NCI-H2196 treated with DMSO at 0.1 percent for 48 hours (cell line): ENCODE results near the gene IGFBP4.

Experiments
- DNase-seq: peaks from one replicate; lab custom pipeline; 2025; ENCODE audit not compliant: unreplicated experiment; lab: John Stamatoyannopoulos, UW

IGFBP4 gene

DNA sequence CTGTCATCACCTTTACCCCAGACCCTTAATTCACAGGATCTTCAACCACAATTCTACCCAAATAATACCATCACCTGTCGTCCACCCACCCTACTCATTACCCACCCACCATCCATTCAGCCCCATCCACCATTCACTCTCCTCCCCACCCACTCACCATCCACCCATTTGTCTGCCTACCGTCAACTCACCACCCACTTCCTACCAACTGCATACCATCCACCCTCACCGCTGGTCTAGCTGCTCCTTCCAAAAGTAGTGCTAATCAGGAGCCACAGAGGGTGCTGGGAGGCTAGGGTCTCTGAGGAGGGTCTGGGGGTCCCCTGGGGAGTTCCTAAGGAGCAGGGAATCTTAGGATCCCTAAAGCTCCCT is 12.0 kb upstream of the IGFBP4 start:
- DNase-seq = no peak

DNA sequence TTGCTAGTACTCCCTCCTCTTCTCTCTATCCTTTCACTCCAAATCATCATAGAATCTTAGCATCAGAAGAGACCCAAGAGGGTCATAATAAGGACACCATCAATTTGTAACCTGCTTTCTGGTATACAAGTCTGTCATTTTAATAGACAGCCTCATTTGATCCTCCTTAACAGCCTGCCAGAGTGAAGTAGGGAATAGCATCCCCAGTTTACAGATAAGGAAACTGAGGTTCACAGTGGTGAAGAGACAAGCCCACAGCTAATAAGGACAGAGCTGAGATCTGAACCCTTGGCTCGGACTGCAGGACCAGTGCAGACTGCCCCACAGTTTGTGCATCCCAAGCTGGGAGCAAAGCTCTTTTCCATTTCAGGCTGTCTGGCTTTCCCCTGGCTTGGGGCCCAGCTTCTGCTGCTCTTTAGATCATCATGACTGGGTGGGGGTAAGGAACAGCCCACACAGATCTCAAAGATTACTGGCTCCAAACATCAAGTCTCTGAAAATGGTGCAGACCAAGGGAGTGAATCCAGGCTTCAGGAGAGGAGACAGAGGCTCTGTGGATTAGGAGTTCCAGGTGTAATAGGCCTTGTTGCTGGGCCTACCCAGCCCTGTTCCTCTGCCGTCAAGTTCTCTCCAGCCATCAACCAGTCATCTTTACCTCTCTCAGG is 10.3 kb upstream of the IGFBP4 start:
- no peak for DNase-seq

DNA sequence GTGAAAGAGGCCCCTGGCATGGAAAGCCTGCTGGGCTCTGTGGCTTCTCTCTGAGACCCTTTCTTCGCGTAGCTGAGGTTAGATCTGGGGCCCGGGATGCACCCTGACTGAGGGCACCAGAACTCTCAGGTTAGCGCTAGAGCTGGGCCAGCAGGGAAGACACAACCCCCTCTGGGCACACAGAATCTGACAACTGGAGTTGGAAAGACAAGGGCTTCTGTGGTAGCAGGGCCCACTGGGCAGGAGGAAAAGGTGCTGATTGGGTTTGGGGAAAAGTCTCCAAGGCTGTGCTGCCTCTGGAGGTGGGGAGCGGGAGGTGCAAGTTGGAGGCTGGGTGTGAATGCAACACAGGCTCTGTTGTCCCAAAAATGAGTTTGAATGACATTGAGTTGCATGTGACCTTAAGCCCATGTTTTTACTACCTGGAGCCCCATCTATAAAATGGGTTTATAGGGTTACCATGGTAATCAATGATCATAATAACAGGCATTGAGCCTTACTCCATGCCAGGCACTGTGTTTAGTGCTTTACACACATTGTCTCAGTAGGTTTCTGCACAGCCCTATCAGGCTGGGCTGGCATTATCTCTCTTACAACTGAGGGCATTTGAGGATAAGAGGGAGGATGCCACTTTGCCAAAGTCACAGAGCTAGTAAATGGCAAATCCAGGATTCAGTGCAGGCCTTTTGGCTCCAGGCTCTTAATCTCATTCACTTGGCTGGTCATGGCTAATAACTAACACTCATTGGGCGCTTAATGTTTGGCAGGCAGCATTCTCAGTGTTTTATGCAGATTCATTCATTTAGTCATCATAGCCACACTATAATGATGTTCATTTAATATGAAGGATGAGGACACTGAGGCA is 9.5 kb upstream of the IGFBP4 start:
- no peak for DNase-seq

DNA sequence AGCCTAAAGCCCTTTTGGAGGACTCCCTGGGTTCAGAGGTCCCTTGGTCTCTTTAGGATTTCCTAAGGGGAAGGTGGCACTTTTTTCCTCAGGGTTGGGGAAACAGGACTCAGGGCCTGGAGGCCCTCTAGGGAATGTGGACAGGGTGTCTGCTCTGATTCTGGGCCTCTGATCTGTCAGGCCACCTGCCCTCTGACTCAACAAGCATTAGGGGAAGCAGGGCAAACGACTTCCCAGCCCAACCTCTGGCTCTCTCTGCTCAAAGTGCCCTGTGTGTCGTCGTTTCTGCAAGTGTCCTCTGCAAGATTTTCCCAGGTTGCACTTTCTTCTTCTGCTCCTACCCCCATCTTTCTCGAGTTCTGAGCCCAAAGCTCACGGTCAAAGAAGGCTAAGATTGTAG is 6.6 kb upstream of the IGFBP4 start:
- no peak for DNase-seq

DNA sequence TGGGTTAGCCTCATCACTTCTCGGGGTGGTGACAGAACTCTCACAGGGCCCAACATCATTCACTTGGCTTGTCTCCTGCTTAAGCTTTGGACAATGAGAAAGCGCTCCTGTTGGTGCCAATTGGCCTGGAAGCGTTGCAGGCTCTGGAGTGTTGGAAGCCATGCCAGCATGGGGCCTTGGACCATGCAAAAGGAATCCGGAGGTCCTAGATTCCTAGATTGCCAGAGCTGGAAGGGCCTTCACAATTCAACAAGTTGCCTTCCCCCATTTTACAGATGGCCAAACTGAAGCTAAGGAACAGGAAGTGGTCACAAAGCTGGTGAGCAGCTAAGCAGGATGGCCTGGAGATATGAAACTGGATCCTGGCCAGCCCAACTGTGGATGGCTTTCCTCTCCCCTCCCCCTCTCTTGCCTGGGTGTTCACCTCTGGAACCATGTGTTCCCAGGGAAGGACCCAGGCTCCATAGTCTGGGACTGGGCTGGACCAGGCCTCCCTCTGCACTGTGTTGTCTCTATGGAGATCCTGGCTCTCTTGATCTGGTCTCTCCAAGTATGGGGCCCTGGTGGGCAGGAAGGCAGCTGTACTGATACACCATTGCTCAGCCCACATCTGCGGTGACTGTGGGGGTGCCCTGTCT is 6.0 kb upstream of the IGFBP4 start:
- no peak for DNase-seq

DNA sequence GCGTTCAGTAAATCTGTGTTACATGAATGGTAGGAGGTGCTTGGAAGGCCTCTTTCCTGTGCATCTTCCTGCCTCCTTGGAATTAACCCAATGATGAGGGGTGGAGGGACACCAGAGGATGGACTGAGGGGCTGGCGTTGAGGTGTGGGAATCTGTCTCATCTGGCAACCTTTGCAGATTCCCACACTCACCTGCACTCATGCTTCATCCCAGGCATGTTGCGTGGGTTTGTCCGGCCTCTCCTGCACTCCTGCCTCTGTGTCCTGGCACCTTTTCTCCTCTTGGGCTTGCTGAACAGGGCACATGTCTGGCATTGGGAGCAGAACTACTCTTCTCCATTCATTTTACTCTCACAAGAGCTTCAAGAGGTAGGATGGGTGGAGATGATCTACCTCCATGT is 3.1 kb upstream of the IGFBP4 start:
- DNase-seq = no peak

DNA sequence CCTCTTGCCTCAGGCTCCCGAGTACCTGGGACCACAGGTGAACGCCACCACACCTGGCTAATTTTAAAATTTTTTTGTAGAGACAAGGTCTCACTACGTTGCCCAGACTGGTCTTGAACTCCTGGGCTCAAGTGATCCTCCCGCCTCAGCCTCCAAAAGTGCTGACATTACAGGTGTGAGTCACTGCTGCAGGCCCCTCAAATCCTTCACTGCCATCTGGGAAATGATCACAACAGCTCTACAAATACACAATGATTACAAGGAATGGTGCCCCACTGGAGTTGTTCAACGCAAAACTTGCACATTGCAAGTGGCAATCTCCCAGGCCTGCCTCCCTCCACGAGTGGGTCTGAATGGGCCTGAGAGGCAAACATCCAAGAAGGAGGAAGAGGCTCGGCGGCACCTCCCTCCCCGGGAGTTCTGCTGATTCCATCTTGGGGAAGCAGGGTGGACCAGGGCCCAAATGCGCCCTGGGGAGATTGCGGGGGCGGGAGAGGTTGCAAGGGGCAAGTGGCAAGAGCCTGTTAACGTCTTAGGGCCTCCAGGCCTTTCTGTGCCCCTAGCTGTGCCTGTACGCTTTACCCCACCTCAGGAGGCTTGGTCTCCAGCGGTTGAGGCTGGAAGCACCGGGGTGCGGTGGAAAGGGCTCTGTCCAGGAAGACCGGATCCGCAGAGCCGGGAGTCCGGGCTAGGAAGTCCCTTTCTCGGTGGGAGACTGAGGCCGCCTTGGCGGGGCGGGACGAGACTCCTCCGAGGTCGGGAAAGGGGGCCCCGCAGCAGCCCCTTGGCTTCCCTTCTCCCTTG is 656 bp upstream of the IGFBP4 start:
- no peak for DNase-seq

DNA sequence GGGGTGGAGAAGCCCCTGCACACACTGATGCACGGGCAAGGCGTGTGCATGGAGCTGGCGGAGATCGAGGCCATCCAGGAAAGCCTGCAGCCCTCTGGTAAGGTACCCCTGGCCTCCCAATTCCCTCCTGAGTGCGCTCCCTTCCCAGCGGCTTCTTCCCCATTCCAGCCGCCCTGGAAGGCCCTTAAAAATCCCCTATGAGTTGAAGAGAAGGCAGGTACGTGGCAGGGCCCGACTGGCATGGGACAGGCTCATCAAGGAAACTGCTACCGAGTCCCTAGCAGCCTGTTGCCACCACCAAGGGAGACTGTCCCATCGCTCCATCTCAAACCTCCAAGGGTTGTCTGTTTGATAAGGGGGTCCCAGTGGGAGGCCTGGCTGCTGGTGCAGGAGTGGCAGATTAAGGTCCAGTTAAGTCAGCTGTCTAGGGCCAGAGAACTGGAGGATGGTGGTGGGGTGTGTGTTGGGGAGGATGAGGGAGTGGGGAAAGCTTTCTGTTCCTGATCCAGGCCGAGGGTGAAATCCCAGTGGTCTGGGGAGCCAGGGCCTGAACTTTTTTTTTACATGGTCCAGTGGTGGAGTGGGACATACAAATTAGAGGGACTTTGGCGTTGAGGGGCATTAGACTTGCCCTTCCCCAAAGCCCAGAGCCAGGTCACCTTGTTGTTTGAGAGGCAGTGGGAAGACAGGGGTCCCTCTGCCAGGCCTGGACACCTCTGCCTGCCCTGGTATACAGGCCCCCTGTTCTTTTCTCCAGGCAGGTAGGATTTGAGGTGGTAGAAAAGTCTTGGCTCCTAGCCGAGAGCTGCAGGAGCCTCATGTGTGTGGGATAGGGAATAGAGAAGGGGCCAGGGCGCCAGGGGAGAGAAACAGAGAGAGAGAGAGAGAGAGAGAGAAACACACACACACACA is 994 bp downstream of the IGFBP4 start:
- DNase-seq = no peak

DNA sequence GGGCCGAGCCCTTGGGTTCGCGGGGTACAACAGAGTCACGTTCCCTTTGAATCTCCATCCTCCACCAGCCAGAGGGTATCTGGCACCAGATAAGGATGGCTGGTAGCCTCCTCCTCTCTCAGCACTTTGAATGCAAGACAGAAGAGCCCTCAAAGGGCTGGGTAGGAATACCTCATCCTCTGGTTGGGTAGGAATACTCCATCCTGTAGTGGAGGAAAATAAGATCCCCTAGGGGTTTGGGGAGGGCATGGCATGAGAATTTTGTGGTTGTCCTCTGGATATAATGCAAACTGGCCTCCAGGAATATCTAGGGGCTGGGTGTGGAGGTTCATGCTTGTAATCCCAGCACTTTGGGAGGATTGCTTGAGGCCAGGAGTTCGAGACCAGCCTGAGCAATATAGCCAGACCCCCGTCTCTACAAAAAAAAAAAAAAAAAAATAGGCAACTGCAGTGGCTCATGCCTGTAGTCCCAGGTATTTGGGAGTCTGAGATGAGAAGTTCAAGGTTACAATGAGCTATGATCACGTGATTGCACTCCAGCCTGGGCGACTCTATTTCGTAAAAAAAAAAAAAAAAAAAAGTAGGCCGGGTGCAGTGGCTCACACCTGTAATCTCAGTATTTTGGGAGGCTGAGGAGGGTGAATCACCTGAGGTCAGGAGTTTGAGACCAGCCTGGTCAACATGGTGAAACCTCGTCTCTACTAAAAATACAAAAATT is 2.7 kb downstream of the IGFBP4 start:
- DNase-seq = no peak

DNA sequence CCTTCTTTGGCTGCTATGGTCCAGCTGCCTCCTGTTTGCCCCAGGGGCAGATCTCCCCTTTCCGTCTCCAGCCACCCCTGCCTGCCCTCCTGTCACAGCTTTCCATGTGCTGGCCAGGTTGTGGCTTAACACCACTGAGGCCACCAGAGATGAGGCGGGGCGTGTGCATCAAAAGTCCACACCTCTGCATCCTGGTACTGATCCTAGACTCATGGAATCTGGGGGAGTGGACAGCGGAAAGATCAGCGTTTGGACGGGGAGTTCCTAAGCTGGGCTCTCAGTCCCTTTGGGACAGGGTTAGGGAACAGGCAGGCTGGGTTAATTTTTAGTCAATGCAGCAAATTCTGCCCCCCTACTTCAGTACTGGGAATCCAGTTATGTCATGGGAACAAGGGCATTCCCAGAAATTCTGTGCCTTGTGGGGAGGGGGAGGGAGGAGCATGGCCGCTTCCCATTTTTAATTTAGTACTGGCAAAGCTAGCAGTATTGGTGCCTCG is 3.9 kb downstream of the IGFBP4 start:
- DNase-seq = no peak

DNA sequence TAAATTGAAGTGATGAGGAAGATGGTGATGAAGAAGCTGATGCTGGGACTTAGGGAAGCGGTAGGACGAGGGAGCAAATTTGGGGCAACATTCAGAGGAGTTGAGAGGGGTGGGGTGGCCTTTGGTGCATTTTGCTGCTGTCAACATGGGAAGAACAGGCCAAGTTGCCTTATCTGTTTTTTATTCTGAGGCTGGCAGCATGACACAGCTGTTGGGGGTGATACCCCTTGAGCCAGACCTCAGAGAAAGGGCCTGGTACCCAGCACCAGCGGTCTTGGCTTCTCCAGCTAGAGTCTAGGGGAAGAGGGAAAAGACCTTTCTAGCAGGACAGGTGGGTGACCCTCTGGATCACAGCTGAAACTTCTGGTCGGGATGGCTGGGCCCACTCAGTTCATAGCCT is 4.6 kb downstream of the IGFBP4 start:
- DNase-seq = no peak

DNA sequence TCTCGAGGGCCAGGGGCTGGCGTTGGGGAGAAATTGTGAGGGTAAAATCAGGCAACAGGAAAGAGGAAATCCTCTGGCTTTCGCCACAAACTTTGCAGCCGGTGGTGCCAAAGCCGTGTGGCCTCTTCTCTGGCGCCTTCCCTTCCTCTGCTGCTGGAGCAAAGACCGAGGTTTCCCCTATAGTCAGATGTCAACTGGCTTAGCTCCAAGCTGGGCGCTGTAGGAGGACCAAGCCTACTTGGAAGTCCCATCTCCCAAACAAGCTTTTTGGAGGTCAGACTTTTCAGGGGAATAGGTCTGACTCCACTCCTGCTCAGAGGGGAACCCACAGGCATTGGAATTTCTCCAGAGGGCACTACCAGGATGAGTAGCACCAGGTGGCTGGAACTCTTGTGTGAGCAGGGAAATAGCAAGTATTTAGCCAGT is 5.0 kb downstream of the IGFBP4 start:
- no peak for DNase-seq

DNA sequence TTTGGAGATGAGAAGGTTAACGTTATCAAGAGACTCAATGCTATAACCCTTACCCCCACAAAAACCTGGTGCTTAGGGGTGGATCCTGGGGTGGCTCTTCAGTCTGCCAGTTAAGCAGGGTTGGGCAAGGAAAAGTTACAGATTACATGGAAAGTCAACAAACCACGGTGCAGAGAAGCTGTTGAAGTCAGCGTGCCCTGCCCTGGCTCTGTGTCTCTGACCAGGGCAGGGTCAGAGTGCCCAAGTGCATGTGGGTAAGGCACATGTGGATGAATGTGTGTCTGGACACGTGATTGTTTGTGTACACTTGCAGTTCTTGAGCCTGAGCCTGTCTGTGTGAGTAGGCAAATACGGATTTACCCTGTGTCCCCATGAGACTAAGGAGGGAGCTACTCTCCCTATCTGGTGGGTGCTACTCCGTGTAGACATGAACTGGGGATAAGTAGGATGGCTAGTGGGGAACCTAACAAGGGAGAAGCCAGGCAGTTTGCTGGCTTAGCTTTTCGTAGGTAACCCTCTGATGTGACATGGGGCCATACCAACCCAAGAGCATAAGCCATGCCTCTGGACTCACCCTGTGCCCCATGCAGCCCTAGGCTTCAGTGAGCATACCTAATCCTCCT is 5.5 kb downstream of the IGFBP4 start:
- DNase-seq = no peak

DNA sequence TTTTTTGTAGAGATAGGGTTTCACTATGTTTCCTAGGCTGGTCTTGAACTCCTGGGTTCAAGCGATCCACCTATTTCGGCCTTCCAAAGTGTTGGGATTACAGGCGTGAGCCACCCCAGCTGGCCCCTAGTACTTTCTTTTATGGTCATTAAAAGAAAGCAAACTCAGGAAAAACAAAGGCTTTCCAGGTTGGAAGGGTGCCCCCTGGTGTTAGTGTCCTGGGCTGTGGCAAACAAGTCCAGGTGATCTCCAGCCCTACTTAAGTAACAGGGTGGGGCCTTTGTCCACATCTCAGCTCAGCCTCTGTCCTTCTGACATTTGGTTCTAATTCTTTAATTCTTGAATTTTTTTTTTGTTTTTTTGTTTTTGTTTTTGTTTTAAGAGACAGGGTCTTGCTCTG is 6.9 kb downstream of the IGFBP4 start:
- DNase-seq = no peak

DNA sequence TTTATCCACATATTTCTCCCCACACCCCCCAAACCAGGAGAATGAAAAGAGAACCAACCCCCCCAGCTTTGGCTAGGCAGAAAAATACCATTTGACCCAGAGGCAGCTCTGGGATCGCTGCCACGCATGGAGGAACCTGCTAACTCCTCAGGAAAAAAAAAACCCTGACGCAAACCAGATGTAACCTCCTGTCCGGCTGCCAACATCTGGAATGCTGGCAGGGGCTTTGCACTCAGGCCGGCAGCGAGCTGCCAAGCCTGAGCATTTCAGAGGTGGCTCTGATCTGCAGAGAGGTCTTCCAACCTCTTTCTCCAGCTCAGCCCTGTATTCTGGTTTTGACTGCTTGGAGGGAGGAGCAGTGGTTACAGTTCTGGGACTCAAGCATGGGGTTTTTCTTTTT is 8.2 kb downstream of the IGFBP4 start:
- no peak for DNase-seq

DNA sequence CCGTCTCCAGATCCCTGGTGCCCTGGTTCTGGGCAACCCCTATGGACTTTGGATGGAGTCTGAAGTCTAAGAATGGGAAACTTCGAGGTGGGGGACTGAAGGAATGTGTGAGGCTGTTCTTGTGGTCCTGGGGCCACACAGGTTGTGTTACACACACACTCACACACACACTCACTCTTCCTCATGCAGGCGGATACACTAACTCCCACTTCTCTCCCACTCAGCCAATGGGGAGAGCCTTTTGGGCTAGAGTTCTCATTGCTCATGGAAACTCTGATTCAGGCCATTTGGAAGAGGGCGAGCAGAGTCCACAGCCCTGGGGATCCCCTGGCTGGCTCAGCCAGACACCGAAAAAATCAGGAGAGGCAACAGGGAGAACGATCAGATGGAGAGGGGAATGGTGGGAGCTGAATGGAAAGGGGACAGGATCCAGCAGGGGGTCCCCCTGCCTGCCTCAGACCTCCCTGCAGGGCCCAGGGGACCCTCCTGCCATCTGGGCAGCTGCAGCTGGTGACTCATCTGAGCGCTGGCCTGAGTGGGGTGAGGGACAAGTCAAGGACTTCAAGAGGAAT is 9.1 kb downstream of the IGFBP4 start:
- DNase-seq = no peak

DNA sequence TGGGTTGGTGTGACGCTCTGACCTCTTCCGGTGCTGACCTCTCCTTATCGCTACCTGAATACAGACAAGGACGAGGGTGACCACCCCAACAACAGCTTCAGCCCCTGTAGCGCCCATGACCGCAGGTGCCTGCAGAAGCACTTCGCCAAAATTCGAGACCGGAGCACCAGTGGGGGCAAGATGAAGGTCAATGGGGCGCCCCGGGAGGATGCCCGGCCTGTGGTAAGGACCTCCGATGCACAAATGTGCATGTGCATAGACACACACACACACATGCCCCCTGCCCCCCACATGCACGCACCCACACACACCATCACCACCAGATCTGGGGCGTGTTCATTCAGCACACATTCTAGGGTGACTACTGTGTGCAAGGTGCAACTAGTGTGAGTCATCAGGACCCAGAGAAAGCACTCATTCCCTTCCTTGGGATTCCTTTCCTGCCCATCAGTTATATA is 9.7 kb downstream of the IGFBP4 start:
- no peak for DNase-seq

DNA sequence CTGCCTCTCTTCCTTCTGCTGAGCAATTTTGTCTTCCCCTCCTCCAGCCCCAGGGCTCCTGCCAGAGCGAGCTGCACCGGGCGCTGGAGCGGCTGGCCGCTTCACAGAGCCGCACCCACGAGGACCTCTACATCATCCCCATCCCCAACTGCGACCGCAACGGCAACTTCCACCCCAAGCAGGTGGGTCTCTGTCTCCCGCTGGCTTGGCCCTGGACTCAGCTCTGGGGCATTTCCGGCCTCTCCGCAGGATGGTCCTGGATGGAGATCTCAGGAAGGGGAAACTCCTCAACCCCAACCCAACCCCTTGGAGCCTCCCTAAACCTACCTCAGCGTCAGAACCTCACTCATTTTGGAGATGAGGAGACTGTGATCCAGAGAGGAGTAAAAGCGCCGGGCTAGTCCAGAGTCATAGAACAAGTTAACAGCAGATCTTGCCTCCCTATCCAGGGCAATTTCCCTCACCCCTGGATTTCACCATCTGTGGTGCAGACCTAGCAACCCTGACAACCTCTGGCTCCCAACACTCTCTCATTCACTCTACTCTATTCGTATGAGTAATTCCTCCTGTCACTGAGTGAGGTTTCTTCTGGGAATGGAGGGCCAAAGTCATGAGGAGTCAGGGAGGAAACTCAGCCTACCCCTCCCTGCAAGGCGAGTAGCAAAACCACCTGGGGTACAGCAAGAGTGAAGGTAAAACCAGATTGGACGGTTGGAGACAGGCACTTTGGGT is 10.8 kb downstream of the IGFBP4 start:
- no peak for DNase-seq
